AG09319 (cell line): ENCODE data around the gene TPPP2.

Experiments
- DNase-seq: peaks from one replicate; pipeline ENCODE4 v3.0.0-alpha.2; 2010; ENCODE audit warnings: low read depth; ENCODE audit errors: extremely low read depth
- TF ChIP-seq, protein P1 (sequence below): IDR thresholded peaks from 2 replicates; pipeline ENCODE4 v1.5.1; 2011; ENCODE audit warnings: low read depth, mild to moderate bottlenecking, inconsistent platforms, low read length, moderate library complexity

Gene TPPP2

DNA sequence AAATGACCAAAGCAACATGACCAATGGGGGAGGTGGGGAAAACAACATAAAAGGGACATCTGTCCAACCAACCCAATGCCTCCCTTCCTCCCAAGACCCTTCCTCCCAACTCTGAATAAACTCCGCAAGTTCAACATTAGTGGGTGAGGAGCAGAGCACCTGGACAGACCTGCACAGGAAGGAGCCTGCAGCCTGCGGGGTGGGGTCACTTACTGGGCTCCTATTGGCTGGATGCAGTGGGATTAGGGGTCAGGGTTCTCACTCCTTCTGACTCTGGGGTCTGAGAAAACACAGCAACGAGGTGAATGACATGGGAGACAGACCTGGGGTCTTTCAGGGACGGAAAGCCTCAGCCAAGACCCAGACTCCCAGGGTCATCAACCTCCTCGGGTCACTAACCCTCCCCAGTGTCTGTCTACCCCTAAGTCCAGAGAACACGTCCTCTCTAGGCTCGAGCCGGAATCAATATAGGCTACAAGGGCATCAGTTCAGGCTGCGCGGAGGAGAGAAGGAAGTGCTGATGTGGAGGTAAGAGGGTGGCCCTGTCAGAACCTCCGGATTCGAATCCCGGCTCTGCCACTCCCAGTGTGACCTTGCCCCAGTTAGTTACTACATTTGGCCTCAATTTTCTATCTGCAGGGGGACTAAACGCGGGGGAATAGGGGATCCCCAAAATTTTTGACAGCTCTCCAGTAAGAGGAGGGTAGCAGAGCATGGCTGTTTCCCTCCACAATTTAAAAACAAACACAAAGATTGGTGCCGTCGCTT is 6.0 kb upstream of the TPPP2 start:
- DNase-seq = no peak

DNA sequence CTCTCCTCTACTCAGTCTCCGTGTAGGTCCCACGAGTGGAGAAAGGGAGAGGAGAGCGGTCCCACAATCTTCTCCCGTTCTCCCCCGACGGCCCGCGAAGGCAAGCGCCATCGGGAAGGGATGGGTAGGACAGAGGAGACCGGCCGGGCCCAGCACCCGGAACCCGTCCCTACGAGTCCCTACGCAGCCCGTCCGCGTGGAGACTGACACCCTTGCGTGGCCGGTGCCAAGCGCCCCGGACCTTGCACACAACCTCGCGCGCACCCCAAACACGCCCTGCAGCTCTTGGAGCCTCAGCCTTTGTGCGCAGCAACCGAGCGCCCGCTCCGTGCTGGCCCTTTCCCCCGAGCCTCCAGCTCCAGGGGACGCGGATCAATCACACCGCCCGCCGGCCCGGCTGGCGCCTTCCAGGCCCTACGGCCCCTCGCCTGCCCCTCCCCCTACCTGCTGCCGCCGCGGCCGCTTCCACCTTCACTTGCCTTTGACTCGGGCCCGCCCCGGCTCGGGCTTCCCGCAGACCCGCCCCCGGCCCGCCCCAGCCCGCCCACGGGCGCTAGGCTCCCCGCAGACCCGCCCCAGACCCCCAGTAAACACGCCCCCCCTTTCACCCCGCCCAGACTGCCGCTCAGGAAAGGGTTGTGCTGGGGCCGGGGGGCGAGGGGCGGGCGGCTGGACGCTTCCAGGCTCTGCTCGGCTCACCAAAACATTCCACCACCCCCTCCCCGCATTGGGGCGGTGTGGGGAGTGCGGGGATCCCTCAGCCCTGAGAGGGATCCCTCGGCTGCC is 5.2 kb upstream of the TPPP2 start, which contains the start of gene NDRG2:
Gene NDRG2, minus strand, starts transcription at position 477 of the 786 bp plus-strand sequence. CDS start 1,746 bp downstream, outside the sequence.
- DNase-seq = no peak
- TF ChIP-seq, protein P1, sequence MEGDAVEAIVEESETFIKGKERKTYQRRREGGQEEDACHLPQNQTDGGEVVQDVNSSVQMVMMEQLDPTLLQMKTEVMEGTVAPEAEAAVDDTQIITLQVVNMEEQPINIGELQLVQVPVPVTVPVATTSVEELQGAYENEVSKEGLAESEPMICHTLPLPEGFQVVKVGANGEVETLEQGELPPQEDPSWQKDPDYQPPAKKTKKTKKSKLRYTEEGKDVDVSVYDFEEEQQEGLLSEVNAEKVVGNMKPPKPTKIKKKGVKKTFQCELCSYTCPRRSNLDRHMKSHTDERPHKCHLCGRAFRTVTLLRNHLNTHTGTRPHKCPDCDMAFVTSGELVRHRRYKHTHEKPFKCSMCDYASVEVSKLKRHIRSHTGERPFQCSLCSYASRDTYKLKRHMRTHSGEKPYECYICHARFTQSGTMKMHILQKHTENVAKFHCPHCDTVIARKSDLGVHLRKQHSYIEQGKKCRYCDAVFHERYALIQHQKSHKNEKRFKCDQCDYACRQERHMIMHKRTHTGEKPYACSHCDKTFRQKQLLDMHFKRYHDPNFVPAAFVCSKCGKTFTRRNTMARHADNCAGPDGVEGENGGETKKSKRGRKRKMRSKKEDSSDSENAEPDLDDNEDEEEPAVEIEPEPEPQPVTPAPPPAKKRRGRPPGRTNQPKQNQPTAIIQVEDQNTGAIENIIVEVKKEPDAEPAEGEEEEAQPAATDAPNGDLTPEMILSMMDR = no peak

More for the DNA sequence above, 6.0 kb upstream of the TPPP2 start:
- TF ChIP-seq, protein P1 = no peak

DNA sequence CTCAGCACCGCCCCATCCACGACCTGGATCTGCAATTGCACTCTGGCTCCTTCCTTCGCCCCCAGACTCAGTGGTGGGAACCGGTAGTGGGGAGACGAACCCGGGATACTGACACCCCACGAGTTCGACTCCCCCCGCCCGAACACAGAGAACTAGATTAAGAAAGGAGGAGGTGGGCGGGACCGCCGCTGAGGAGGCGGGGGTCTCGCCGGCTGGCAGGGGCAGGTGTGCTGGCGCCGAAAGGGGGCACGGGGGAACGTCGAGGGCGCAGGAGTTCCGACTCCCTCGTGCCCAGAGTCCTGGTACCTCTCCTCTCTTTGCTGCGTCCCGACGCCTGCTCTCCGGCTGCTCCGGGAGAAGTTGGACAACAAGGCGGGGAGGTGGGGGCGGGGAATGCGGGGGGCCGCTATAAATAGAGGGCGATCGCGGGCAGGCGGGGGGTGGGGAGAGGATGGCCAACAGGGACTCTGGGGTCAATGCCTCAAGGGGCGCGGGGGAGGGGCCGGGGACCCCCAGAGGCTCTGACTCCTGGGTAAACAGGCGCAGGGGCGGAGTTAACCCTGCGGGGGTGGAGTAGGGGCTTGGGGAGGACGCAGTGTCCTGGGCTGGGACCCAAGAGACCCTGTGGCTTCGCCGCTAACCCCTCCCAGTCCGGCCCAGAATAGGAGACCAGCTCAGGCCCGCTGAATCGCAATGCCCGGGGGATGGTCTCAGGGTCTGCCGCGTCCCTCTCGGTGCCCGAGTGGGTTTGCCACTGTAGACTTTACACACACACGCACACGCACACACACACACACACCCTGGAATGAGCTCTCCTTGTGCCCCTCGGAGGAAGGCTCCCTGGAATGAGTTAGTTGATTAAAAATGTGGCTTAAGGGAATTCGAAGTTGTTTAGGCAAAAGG is 4.4 kb upstream of the TPPP2 start:
- DNase-seq = no peak
- TF ChIP-seq, protein P1 = no peak

DNA sequence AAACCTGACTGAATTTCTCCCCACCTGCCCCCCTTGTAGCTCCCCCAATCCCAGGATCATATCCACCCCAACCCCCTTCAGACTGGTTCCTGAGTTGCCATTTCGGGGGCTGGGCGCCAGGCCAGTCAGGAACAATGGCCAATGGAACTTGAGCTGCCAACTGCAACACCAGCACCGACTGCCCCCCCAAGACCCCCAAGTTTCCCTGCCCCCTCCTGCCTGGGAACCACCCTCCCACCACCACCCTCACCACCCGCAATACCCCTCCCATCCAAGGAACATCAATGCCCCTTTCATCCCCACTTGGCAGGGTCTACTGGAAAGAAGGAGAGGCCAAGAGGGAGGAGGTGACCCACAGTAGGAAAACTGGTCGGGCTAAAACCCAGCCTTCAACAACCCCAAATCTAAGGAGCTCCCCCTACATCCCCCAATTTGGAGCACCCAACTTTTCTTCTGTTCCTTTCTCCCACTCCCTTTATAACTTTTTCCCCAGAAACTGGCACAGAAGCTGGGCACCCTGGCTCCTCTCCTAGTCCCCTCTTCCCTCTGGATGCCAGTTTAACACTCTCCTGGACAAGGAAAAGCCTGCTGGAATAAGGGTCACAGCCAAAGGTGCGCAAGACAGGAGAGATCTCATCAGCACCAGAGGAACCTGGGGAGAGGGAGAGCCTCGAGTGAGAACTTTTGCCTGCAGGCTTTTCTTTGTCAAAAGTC is 3.6 kb upstream of the TPPP2 start:
- TF ChIP-seq, protein P1 = no peak
- no peak for DNase-seq

DNA sequence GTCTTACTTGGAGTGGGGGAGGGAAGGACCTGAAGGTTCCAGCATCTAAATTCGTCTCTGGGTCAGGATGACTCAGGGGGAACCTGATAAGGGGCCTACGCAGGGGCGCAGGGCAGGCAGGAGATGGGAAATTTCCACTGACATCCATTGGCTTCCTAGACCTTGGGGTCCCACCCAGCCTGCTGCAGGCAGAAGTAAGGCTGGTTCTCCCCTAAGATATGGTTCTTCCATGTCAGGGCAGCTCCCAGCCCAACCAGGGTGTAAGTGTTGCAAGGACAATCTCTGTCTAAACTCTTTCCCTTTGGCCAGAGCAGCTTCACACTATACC is 3.1 kb upstream of the TPPP2 start:
- DNase-seq = no peak
- TF ChIP-seq, protein P1 = no peak

DNA sequence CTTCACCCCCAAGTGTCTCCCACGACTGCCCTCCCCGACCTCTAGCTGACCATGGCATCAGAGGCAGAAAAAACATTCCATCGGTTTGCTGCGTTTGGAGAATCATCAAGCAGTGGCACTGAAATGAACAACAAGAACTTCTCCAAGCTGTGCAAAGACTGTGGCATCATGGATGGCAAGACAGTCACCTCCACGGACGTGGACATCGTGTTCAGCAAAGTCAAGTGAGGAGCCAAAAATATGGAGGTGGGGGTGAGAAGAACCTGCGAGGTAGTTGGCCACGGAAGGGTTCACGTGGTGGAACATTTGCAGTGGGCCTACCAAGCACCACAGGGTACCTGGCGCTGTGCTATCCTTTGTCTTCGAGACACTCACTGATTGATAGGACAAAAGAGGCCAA is 514 bp downstream of the TPPP2 start:
- TF ChIP-seq, protein P1 = no peak
- DNase-seq = no peak
